Neural cell (in vitro differentiated cells): ENCODE results near the gene TEX2. TPM values are rescaled to one million over a fixed set of nuclear protein-coding genes. Genes with fewer than 3 reads are reported as not detected.

Experiments
- H2AFZ ChIP-seq: fragments of 200-600, 300-800 bp; sonication (generic), shearing (Covaris generic); 2 replicates; pipeline ENCODE4 v1.6.0; 2014; ENCODE audit warnings: low read depth, mild to moderate bottlenecking, antibody characterized with exemption, low read length, moderate library complexity
- H3F3A ChIP-seq: fragments of 200-600 bp; shearing (Covaris generic); 2 replicates; pipeline ENCODE4 v1.6.1; 2016; ENCODE audit warnings: mild to moderate bottlenecking, moderate library complexity, mixed read lengths, antibody characterized with exemption, low read length; ENCODE audit not compliant: insufficient read depth, poor library complexity, severe bottlenecking
- H3K27ac ChIP-seq: fragments of 200-600, 300-800 bp; sonication (generic), shearing (Covaris generic); 2 replicates; pipeline ENCODE4 v1.5.1; 2014; ENCODE audit warnings: mild to moderate bottlenecking, low read length, moderate library complexity
- H3K27me3 ChIP-seq: fragments of 300-800, 200-600 bp; sonication (generic), shearing (Covaris generic); 2 replicates; pipeline ENCODE4 v1.6.0; 2014; ENCODE audit warnings: mild to moderate bottlenecking, low read depth, low read length, moderate library complexity; ENCODE audit not compliant: insufficient read depth
- H3K36me3 ChIP-seq: fragments of 300-800, 200-600 bp; sonication (generic), shearing (Covaris generic); 2 replicates; pipeline ENCODE4 v1.5.1; 2014; ENCODE audit warnings: mild to moderate bottlenecking, antibody characterized with exemption, low read length, moderate library complexity; ENCODE audit not compliant: insufficient read depth
- H3K4me2 ChIP-seq: fragments of 300-800, 200-600 bp; sonication (generic), shearing (Covaris generic); 2 replicates; pipeline ENCODE4 v1.6.0; 2014; ENCODE audit warnings: mild to moderate bottlenecking, low read length
- H3K4me3 ChIP-seq: fragments of 300-800, 200-600 bp; sonication (generic), shearing (Covaris generic); 2 replicates; pipeline ENCODE4 v1.5.1; 2014; ENCODE audit warnings: mild to moderate bottlenecking, low read length, moderate library complexity
- H3K79me2 ChIP-seq: fragments of 200-600 bp; shearing (Covaris generic); replicated peaks from 2 replicates; pipeline ENCODE4 v1.6.0; 2014; ENCODE audit warnings: mild to moderate bottlenecking, low read length, moderate library complexity; ENCODE audit not compliant: insufficient read depth
- H3K9ac ChIP-seq: fragments of 300-800, 200-600 bp; sonication (generic), shearing (Covaris generic); 2 replicates; pipeline ENCODE4 v1.6.1; 2016; ENCODE audit warnings: mild to moderate bottlenecking, low read length, mixed read lengths
- H3K9me2 ChIP-seq: fragments of 200-600 bp; shearing (Covaris generic); 2 replicates; pipeline ENCODE4 v1.6.1; 2016; ENCODE audit warnings: mild to moderate bottlenecking, low read length, mixed read lengths; ENCODE audit not compliant: insufficient read depth
- H3K9me3 ChIP-seq: fragments of 200-600, 300-800 bp; sonication (generic), shearing (Covaris generic); 2 replicates; pipeline ENCODE4 v1.6.1; 2016; ENCODE audit warnings: mild to moderate bottlenecking, mixed run types, low read length, moderate library complexity, mixed read lengths
- H4K20me1 ChIP-seq: fragments of 200-600 bp; shearing (Covaris generic); 2 replicates; pipeline ENCODE4 v1.6.1; 2016; ENCODE audit warnings: mild to moderate bottlenecking, mixed run types; ENCODE audit not compliant: insufficient read depth
- EP300 ChIP-seq: fragments of 450-650 bp; conservative IDR thresholded peaks from 2 replicates; pipeline ENCODE4 v1.6.1; 2014; ENCODE audit warnings: antibody characterized with exemption, mild to moderate bottlenecking, moderate library complexity; ENCODE audit not compliant: poor library complexity, severe bottlenecking
- EZH2 ChIP-seq: fragments of 200-600, 300-800 bp; shearing (Covaris generic), sonication (generic); IDR thresholded peaks from 2 replicates; pipeline ENCODE4 v1.6.1; 2014; ENCODE audit warnings: antibody characterized with exemption, low read length, borderline replicate concordance, mild to moderate bottlenecking; ENCODE audit not compliant: insufficient read depth, poor library complexity, severe bottlenecking
- MXI1 ChIP-seq: fragments of 450-650 bp; conservative IDR thresholded peaks from 2 replicates; pipeline ENCODE4 v1.6.1; 2014; ENCODE audit warnings: antibody characterized with exemption, mild to moderate bottlenecking; ENCODE audit not compliant: poor library complexity, severe bottlenecking
- POLR2AphosphoS5 ChIP-seq: IDR thresholded peaks from 2 replicates; pipeline ENCODE4 v1.6.1; 2012
- RAD21 ChIP-seq: fragments of 450-650 bp; conservative IDR thresholded peaks from 2 replicates; pipeline ENCODE4 v1.6.1; 2014; ENCODE audit warnings: antibody characterized with exemption, mild to moderate bottlenecking, moderate library complexity
- SMC3 ChIP-seq: fragments of 450-650 bp; conservative IDR thresholded peaks from 2 replicates; pipeline ENCODE4 v1.6.1; 2014; ENCODE audit warnings: antibody characterized with exemption, mild to moderate bottlenecking, moderate library complexity; ENCODE audit not compliant: poor library complexity
- TAF1 ChIP-seq: IDR thresholded peaks from 2 replicates; pipeline ENCODE4 v1.6.1; 2012; ENCODE audit warnings: low read depth
- polyA plus RNA-seq: library from polyadenylated mRNA; depleted of rRNA; stranded (reverse); fragments of >200 nt; gene quantifications from 2 replicates; pipeline ENCODE4 v1.2.3, GENCODE V29; 2014
- TF ChIP-seq, protein P1 (sequence below): fragments of 450-650 bp; IDR thresholded peaks from 2 replicates; pipeline ENCODE4 v1.5.1; 2014; ENCODE audit warnings: antibody characterized with exemption, mild to moderate bottlenecking, moderate library complexity; ENCODE audit not compliant: poor library complexity, severe bottlenecking
- TF ChIP-seq, protein P2 (sequence below): IDR thresholded peaks from 2 replicates; pipeline ENCODE4 v1.6.1; 2012; ENCODE audit warnings: borderline replicate concordance

Gene TEX2
- polyA plus RNA-seq, 1 donor from 2014 or later: 19.7 TPM

DNA sequence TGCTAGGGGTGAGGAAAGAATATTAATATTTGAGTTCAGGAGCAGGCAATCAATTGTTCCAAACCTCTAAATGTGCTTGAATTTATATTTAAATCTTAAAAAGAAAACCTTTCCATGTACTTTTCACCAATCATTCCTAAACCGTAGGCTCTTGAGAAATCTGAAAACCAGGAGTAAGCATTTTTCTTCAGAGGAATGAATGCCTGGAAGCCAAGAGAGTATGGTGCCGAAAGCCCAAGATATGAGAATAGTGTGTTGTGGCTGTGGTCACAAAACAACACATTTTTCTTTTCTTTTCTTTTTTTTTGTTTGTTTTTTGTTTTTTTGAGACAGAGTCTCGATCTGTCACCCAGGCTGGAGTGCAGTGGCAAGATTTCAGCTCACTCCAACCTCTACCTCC is 37.6 kb downstream of the TEX2 start:
- Histone ChIP-seq H3K27ac (no peak overlapping the region), H3K9ac (no peak overlapping the region), H3F3A (no peaks in the 10 kb centered on the region), H3K27me3 (no peaks in the 10 kb centered on the region), H3K4me2 (no peak overlapping the region), H3K4me3 (no peak overlapping the region), H3K9me3 (no peaks in the 10 kb centered on the region), H2AFZ (no peak overlapping the region), H4K20me1 (no peaks in the 10 kb centered on the region), H3K9me2 (no peaks in the 10 kb centered on the region), H3K36me3 (no peaks in the 10 kb centered on the region), H3K79me2 (no peaks in the 10 kb centered on the region)
- TF ChIP-seq POLR2AphosphoS5 (no peak), RAD21 (no peak)
- TF ChIP-seq, protein P1, sequence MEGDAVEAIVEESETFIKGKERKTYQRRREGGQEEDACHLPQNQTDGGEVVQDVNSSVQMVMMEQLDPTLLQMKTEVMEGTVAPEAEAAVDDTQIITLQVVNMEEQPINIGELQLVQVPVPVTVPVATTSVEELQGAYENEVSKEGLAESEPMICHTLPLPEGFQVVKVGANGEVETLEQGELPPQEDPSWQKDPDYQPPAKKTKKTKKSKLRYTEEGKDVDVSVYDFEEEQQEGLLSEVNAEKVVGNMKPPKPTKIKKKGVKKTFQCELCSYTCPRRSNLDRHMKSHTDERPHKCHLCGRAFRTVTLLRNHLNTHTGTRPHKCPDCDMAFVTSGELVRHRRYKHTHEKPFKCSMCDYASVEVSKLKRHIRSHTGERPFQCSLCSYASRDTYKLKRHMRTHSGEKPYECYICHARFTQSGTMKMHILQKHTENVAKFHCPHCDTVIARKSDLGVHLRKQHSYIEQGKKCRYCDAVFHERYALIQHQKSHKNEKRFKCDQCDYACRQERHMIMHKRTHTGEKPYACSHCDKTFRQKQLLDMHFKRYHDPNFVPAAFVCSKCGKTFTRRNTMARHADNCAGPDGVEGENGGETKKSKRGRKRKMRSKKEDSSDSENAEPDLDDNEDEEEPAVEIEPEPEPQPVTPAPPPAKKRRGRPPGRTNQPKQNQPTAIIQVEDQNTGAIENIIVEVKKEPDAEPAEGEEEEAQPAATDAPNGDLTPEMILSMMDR: no peak

DNA sequence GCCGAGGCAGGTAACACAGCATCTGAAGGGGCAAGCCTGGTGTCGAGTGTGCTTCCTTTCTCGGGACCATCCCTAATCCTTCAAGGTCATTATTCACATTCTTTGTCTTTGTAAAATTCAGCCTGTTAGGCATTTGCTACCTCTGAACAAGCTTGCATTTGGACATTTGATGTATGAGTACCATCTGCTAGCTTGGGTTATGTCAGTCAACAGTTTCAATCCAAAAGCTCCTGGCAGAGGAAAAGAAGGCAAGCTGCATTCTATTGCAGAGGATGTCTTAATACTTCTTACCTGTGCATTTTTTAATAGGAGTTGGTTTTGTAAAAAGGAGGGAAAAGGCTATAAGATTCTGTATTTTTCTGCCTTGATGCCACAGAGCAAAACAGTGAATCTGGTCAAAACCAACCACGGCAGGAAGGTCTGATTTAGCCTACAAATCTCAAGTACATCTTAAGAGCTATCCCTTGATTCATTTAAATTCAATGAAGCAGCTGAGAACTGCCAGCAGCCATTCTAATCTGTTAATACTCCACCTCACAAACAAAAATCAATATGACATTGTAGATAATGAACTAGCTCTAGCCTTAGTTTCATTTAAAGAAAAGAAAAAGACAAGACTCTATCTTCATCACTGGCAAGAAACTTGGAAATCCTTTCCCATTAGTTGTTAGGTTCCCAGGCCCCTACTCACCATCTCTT is 39.0 kb downstream of the TEX2 start:
- H3F3A ChIP-seq: no peaks in the 10 kb centered on the region
- H3K79me2 ChIP-seq: no peaks in the 10 kb centered on the region
- no peaks in the 10 kb centered on the region for H3K9me3 ChIP-seq
- H3K36me3 ChIP-seq: no peaks in the 10 kb centered on the region
- H3K27ac ChIP-seq: no peak overlapping the region
- H4K20me1 ChIP-seq: no peaks in the 10 kb centered on the region
- no peak overlapping the region for H3K4me3 ChIP-seq
- no peaks in the 10 kb centered on the region for H3K9me2 ChIP-seq
- H3K4me2 ChIP-seq: no peak overlapping the region
- TF ChIP-seq SMC3: no peak
- no peak for TF ChIP-seq POLR2AphosphoS5
- H3K27me3 ChIP-seq: no peaks in the 10 kb centered on the region
- no peak overlapping the region for H3K9ac ChIP-seq
- H2AFZ ChIP-seq: no peak overlapping the region

DNA sequence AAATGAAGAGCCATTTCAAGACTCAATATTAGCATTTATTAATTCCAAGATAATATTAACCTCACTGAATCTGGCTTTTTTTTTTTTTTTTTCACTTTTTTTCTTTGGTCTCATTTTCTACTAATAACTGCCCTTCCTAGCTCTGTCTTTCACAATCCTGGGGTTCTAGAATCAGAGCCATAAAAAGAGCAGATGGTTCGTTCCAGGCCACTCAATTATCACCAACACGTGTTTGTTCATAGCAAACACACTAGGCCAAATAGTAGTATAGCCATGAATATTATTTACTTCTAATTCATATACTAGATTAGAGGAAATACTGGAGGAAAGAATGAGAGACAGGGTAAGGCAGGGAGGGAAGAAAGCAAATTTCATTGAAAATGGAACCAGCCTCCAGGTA is 39.8 kb downstream of the TEX2 start:
- Histone ChIP-seq H4K20me1 (no peaks in the 10 kb centered on the region), H3K9me2 (no peaks in the 10 kb centered on the region), H3K79me2 (no peaks in the 10 kb centered on the region), H3K4me3 (no peak overlapping the region), H3K36me3 (no peaks in the 10 kb centered on the region), H3K9me3 (no peaks in the 10 kb centered on the region), H3K4me2 (no peak overlapping the region), H3K9ac (no peak overlapping the region), H2AFZ (no peak overlapping the region), H3K27me3 (no peaks in the 10 kb centered on the region), H3K27ac (no peak overlapping the region), H3F3A (no peaks in the 10 kb centered on the region)
- TF ChIP-seq TAF1: no peak
- TF ChIP-seq EZH2: no peak
- TF ChIP-seq, protein P2, sequence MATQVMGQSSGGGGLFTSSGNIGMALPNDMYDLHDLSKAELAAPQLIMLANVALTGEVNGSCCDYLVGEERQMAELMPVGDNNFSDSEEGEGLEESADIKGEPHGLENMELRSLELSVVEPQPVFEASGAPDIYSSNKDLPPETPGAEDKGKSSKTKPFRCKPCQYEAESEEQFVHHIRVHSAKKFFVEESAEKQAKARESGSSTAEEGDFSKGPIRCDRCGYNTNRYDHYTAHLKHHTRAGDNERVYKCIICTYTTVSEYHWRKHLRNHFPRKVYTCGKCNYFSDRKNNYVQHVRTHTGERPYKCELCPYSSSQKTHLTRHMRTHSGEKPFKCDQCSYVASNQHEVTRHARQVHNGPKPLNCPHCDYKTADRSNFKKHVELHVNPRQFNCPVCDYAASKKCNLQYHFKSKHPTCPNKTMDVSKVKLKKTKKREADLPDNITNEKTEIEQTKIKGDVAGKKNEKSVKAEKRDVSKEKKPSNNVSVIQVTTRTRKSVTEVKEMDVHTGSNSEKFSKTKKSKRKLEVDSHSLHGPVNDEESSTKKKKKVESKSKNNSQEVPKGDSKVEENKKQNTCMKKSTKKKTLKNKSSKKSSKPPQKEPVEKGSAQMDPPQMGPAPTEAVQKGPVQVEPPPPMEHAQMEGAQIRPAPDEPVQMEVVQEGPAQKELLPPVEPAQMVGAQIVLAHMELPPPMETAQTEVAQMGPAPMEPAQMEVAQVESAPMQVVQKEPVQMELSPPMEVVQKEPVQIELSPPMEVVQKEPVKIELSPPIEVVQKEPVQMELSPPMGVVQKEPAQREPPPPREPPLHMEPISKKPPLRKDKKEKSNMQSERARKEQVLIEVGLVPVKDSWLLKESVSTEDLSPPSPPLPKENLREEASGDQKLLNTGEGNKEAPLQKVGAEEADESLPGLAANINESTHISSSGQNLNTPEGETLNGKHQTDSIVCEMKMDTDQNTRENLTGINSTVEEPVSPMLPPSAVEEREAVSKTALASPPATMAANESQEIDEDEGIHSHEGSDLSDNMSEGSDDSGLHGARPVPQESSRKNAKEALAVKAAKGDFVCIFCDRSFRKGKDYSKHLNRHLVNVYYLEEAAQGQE: no peak
- TF ChIP-seq EP300: no peak
- TF ChIP-seq POLR2AphosphoS5: no peak
- no peak for TF ChIP-seq RAD21
- no peak for TF ChIP-seq SMC3
- TF ChIP-seq, protein P1: no peak
- no peak for TF ChIP-seq MXI1
